HepG2 (cell line): Measurements from ENCODE around the gene HMBS. TPM values are rescaled to one million over a fixed set of nuclear protein-coding genes. Genes with fewer than 3 reads are reported as not detected.
A peak's percentile ranks its signal among the peaks of the same experiment; 100 is the strongest.

Source experiments
- ATF6 ChIP-seq: sonication (generic); formaldehyde crosslinking; conservative IDR thresholded peaks from 2 replicates; pipeline ENCODE4 v1.4.0; 2020; ENCODE audit warnings: missing genetic modification reagents
- FIP1L1 ChIP-seq: fragments of 200-400 bp; formaldehyde crosslinking; IDR thresholded peaks from 2 replicates; pipeline ENCODE4 v1.6.1; 2018; ENCODE audit warnings: low read depth, mild to moderate bottlenecking, low read length, moderate library complexity, borderline replicate concordance; ENCODE audit not compliant: insufficient read depth
- HNRNPL ChIP-seq: fragments of 200-400 bp; formaldehyde crosslinking; IDR thresholded peaks from 2 replicates; pipeline ENCODE4 v1.6.1; 2017; ENCODE audit warnings: mild to moderate bottlenecking, low read depth, low read length
- KDM2A ChIP-seq: sonication (generic); formaldehyde crosslinking; IDR thresholded peaks from 2 replicates; pipeline ENCODE4 v1.4.0; 2020; ENCODE audit warnings: low read depth, missing genetic modification reagents, borderline replicate concordance
- PHF8 ChIP-seq: sonication (generic); formaldehyde crosslinking; IDR thresholded peaks from 2 replicates; pipeline ENCODE4 v1.5.0; 2020; ENCODE audit warnings: missing genetic modification reagents
- RCOR2 ChIP-seq: IDR thresholded peaks from 2 replicates; pipeline ENCODE4 v1.6.1; 2016; ENCODE audit warnings: missing biosample characterization, missing genetic modification reagents
- SKI ChIP-seq: fragments of 450-650 bp; IDR thresholded peaks from one replicate; pipeline ENCODE4 v1.6.1; 2018; ENCODE audit warnings: mild to moderate bottlenecking; ENCODE audit not compliant: partially characterized antibody
- THAP8 ChIP-seq: sonication (generic); formaldehyde crosslinking; IDR thresholded peaks from 2 replicates; pipeline ENCODE4 v1.5.1; 2020; ENCODE audit warnings: missing genetic modification reagents, mild to moderate bottlenecking, borderline replicate concordance
- ZBTB1 ChIP-seq: sonication (generic); formaldehyde crosslinking; IDR thresholded peaks from 2 replicates; pipeline ENCODE4 v1.4.0; 2020; ENCODE audit warnings: missing genetic modification reagents, borderline replicate concordance
- ZC3H4 ChIP-seq: sonication (generic); formaldehyde crosslinking; IDR thresholded peaks from 2 replicates; pipeline ENCODE4 v1.4.0; 2020; ENCODE audit warnings: missing genetic modification reagents, borderline replicate concordance
- ZNF17 ChIP-seq: sonication (generic); formaldehyde crosslinking; IDR thresholded peaks from 2 replicates; pipeline ENCODE4 v1.5.0; 2020; ENCODE audit warnings: mild to moderate bottlenecking, missing genetic modification reagents
- ZNF407 ChIP-seq: sonication (generic); formaldehyde crosslinking; IDR thresholded peaks from one replicate; pipeline ENCODE4 v1.5.1; 2020; ENCODE audit warnings: mild to moderate bottlenecking, missing genetic modification reagents; ENCODE audit errors: not compliant biosample characterization
- ZNF747 ChIP-seq: sonication (generic); formaldehyde crosslinking; IDR thresholded peaks from 2 replicates; pipeline ENCODE4 v1.8.1; 2023; ENCODE audit warnings: missing genetic modification reagents, mild to moderate bottlenecking, borderline replicate concordance
- ZSCAN29 ChIP-seq: sonication (generic); formaldehyde crosslinking; conservative IDR thresholded peaks from 2 replicates; pipeline ENCODE4 v1.4.0; 2020; ENCODE audit warnings: mild to moderate bottlenecking, missing genetic modification reagents
- polyA plus RNA-seq, 8 experiments: library from polyadenylated mRNA; depleted of rRNA in 3 of 8; stranded (reverse) in 7 of 8; unstranded in 1 of 8; fragments of >200 nt; fragmentation: Illumina TruSeq in 4 of 8; extraction: Trizol in 4 of 8; gene quantifications; 2 replicates each; pipeline versions ENCODE4 v1.2.1 to v1.2.3, GENCODE V29; 2011 to 2016; ENCODE audit warnings: low read depth in 4 of 8, missing spikeins in 1 of 8, mixed read lengths in 1 of 8; ENCODE audit not compliant: insufficient read depth in 1 of 8
- total RNA-seq, 5 experiments: library from RNA; depleted of rRNA; stranded (reverse); fragments of >200 nt; fragmentation: Illumina TruSeq; extraction: Trizol; gene quantifications; 2 replicates each; pipeline ENCODE4 v1.2.3, GENCODE V29; 2016; ENCODE audit warnings: low read depth in 1 of 5

Gene HMBS
- total and polyA plus RNA-seq, 2 of the 13 experiments (the other 11 are each of a cell fraction or from before 2014, with no cell fraction given), result 9.4 to 46.9 TPM

- TF ChIP-seq ZNF407 (CRISPR knock-in tag) (no peak), ATF6 (CRISPR knock-in tag) (no peak), KDM2A (peak; percentile 73), THAP8 (CRISPR knock-in tag) (no peak), ZNF747 (CRISPR knock-in tag) (peak; percentile 60; the same call in 1 of the 2 replicates), ZNF17 (CRISPR knock-in tag) (no peak), ZBTB1 (CRISPR knock-in tag) (no peak), ZSCAN29 (CRISPR knock-in tag) (no peak), SKI (no peak), HNRNPL (no peak), FIP1L1 (no peak), ZC3H4 (CRISPR knock-in tag) (no peak), RCOR2 (no peak), PHF8 (CRISPR knock-in tag) (peak; percentile 85)
These were observed 36.5 kb downstream of the HMBS start, which contains the start of gene HINFP (continued) for GRCh38 chr11:119121008-119121810.
